Measurements from ENCODE around the gene TROAP.

The TROAP gene

DNA sequence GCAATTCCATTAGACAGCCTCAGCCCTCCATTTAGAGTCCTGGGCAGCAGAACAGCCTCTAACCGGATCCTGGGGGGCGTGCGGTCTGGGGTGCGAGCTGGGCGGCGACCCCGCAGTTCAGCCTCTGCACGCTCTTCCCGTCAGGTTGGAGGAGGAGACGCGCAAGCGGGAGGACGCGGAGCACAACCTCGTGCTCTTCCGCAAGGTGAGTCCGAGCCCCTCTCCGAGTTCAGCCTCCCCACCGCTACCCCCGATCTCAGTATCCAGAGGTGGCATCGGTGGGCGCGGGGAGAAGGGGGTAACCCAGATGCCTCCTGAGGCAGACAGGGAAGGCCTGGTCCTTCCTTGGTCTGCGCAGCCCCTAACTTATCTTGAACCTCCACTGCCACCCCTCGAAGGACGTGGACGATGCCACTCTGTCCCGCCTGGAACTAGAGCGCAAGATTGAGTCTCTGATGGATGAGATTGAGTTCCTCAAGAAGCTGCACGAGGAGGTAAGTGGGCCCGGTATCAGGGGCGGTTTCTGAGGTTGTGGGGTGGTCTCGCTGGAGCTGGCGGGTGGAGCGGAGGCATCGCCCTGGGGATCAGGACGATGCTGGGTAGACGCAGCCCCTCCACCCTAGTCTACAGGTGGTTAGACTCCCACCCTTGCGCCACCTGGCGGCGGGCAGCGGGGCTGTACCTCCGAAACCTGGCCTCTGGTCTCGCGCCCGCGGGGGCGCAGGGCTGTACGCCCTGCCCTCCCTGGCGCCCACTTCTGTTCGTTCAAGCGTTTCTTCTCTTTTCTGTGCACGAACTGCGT lies 26.8 kb upstream of the TROAP start (continued):
- TF ChIP-seq BCL11A (tag by site-specific recombination; IDR thresholded peaks at IDR 0.05; ENCODE audit: low read depth) (no peak), ZNF707 (tag by site-specific recombination; IDR thresholded peaks at IDR 0.05) (no peak), ZSCAN16 (tag by site-specific recombination; IDR thresholded peaks at IDR 0.05) (no peak), MEIS1 (CRISPR knock-in tag; IDR thresholded peaks at IDR 0.05; ENCODE audit: borderline replicate concordance) (no peak), GFI1B (tag by site-specific recombination; IDR thresholded peaks at IDR 0.05) (no peak), ZNF266 (tag by site-specific recombination; IDR thresholded peaks at IDR 0.05; ENCODE audit: low read depth) (no peak), ZBTB17 (tag by site-specific recombination; IDR thresholded peaks at IDR 0.05) (no peak), ZNF792 (tag by site-specific recombination; IDR thresholded peaks at IDR 0.05) (no peak), WT1 (tag by site-specific recombination; IDR thresholded peaks at IDR 0.05) (peak; percentile 33; the same call in 1 of the 2 replicates), ZNF664 (tag by site-specific recombination; IDR thresholded peaks at IDR 0.05) (no peak), GLI2 (tag by site-specific recombination; IDR thresholded peaks at IDR 0.05; ENCODE audit: borderline replicate concordance, low read depth) (no peak), ZNF747 (tag by site-specific recombination; IDR thresholded peaks at IDR 0.05) (no peak), ZNF629 (tag by site-specific recombination; IDR thresholded peaks at IDR 0.05) (no peak), ZNF660 (tag by site-specific recombination; IDR thresholded peaks at IDR 0.05) (no peak), RBAK (tag by site-specific recombination; IDR thresholded peaks at IDR 0.05) (no peak), ZFHX2 (tag by site-specific recombination; conservative IDR thresholded peaks at IDR 0.05) (peak; percentile 85), ZNF549 (tag by site-specific recombination; IDR thresholded peaks at IDR 0.05) (no peak), ZNF423 (tag by site-specific recombination; IDR thresholded peaks at IDR 0.05) (no peak), SCRT2 (tag by site-specific recombination; IDR thresholded peaks at IDR 0.05) (peak; percentile 100), EGR2 (tag by site-specific recombination; IDR thresholded peaks at IDR 0.05; ENCODE audit: low read depth) (peak; percentile 77)
- TF ChIP-seq, protein P1, sequence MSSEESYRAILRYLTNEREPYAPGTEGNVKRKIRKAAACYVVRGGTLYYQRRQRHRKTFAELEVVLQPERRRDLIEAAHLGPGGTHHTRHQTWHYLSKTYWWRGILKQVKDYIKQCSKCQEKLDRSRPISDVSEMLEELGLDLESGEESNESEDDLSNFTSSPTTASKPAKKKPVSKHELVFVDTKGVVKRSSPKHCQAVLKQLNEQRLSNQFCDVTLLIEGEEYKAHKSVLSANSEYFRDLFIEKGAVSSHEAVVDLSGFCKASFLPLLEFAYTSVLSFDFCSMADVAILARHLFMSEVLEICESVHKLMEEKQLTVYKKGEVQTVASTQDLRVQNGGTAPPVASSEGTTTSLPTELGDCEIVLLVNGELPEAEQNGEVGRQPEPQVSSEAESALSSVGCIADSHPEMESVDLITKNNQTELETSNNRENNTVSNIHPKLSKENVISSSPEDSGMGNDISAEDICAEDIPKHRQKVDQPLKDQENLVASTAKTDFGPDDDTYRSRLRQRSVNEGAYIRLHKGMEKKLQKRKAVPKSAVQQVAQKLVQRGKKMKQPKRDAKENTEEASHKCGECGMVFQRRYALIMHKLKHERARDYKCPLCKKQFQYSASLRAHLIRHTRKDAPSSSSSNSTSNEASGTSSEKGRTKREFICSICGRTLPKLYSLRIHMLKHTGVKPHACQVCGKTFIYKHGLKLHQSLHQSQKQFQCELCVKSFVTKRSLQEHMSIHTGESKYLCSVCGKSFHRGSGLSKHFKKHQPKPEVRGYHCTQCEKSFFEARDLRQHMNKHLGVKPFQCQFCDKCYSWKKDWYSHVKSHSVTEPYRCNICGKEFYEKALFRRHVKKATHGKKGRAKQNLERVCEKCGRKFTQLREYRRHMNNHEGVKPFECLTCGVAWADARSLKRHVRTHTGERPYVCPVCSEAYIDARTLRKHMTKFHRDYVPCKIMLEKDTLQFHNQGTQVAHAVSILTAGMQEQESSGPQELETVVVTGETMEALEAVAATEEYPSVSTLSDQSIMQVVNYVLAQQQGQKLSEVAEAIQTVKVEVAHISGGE (tag by site-specific recombination; conservative IDR thresholded peaks at IDR 0.05; ENCODE audit: low read depth) = no peak
- TF ChIP-seq, protein P2, sequence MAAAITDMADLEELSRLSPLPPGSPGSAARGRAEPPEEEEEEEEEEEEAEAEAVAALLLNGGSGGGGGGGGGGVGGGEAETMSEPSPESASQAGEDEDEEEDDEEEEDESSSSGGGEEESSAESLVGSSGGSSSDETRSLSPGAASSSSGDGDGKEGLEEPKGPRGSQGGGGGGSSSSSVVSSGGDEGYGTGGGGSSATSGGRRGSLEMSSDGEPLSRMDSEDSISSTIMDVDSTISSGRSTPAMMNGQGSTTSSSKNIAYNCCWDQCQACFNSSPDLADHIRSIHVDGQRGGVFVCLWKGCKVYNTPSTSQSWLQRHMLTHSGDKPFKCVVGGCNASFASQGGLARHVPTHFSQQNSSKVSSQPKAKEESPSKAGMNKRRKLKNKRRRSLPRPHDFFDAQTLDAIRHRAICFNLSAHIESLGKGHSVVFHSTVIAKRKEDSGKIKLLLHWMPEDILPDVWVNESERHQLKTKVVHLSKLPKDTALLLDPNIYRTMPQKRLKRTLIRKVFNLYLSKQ (tag by site-specific recombination; IDR thresholded peaks at IDR 0.05; ENCODE audit: borderline replicate concordance) = no peak
- TF ChIP-seq, protein P3, sequence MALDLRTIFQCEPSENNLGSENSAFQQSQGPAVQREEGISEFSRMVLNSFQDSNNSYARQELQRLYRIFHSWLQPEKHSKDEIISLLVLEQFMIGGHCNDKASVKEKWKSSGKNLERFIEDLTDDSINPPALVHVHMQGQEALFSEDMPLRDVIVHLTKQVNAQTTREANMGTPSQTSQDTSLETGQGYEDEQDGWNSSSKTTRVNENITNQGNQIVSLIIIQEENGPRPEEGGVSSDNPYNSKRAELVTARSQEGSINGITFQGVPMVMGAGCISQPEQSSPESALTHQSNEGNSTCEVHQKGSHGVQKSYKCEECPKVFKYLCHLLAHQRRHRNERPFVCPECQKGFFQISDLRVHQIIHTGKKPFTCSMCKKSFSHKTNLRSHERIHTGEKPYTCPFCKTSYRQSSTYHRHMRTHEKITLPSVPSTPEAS (tag by site-specific recombination; IDR thresholded peaks at IDR 0.05) = no peak
- TF ChIP-seq, protein P4, sequence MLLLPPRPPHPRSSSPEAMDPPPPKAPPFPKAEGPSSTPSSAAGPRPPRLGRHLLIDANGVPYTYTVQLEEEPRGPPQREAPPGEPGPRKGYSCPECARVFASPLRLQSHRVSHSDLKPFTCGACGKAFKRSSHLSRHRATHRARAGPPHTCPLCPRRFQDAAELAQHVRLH (tag by site-specific recombination; IDR thresholded peaks at IDR 0.05) = no peak
- TF ChIP-seq, protein P5, sequence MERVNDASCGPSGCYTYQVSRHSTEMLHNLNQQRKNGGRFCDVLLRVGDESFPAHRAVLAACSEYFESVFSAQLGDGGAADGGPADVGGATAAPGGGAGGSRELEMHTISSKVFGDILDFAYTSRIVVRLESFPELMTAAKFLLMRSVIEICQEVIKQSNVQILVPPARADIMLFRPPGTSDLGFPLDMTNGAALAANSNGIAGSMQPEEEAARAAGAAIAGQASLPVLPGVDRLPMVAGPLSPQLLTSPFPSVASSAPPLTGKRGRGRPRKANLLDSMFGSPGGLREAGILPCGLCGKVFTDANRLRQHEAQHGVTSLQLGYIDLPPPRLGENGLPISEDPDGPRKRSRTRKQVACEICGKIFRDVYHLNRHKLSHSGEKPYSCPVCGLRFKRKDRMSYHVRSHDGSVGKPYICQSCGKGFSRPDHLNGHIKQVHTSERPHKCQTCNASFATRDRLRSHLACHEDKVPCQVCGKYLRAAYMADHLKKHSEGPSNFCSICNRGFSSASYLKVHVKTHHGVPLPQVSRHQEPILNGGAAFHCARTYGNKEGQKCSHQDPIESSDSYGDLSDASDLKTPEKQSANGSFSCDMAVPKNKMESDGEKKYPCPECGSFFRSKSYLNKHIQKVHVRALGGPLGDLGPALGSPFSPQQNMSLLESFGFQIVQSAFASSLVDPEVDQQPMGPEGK (tag by site-specific recombination; IDR thresholded peaks at IDR 0.05) = peak; percentile 89
- TF ChIP-seq, protein P6, sequence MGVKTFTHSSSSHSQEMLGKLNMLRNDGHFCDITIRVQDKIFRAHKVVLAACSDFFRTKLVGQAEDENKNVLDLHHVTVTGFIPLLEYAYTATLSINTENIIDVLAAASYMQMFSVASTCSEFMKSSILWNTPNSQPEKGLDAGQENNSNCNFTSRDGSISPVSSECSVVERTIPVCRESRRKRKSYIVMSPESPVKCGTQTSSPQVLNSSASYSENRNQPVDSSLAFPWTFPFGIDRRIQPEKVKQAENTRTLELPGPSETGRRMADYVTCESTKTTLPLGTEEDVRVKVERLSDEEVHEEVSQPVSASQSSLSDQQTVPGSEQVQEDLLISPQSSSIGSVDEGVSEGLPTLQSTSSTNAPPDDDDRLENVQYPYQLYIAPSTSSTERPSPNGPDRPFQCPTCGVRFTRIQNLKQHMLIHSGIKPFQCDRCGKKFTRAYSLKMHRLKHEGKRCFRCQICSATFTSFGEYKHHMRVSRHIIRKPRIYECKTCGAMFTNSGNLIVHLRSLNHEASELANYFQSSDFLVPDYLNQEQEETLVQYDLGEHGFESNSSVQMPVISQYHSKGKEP (tag by site-specific recombination; IDR thresholded peaks at IDR 0.05) = no peak
- TF ChIP-seq, protein P7, sequence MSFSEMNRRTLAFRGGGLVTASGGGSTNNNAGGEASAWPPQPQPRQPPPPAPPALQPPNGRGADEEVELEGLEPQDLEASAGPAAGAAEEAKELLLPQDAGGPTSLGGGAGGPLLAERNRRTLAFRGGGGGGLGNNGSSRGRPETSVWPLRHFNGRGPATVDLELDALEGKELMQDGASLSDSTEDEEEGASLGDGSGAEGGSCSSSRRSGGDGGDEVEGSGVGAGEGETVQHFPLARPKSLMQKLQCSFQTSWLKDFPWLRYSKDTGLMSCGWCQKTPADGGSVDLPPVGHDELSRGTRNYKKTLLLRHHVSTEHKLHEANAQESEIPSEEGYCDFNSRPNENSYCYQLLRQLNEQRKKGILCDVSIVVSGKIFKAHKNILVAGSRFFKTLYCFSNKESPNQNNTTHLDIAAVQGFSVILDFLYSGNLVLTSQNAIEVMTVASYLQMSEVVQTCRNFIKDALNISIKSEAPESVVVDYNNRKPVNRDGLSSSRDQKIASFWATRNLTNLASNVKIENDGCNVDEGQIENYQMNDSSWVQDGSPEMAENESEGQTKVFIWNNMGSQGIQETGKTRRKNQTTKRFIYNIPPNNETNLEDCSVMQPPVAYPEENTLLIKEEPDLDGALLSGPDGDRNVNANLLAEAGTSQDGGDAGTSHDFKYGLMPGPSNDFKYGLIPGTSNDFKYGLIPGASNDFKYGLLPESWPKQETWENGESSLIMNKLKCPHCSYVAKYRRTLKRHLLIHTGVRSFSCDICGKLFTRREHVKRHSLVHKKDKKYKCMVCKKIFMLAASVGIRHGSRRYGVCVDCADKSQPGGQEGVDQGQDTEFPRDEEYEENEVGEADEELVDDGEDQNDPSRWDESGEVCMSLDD (tag by site-specific recombination; IDR thresholded peaks at IDR 0.05) = peak; percentile 79

Data from HEK293 (cell line).